Parathyroid adenoma (tissue), 2 donors: ENCODE data around the gene LRRC32.

ENCODE experiments used
- H2AFZ ChIP-seq: fragments of 300-600 bp; sonication (generic); one replicate; pipeline ENCODE4 v1.7.0; 2017; ENCODE audit warnings: antibody characterized with exemption, mild to moderate bottlenecking
- H3K27ac ChIP-seq: fragments of 300-600 bp; sonication (generic); one replicate; pipeline ENCODE4 v1.7.0; 2017
- H3K27me3 ChIP-seq: fragments of 300-600 bp; sonication (generic); one replicate; pipeline ENCODE4 v1.7.0; 2017; ENCODE audit warnings: low read length; ENCODE audit not compliant: control insufficient read depth, insufficient read depth
- H3K36me3 ChIP-seq: fragments of 300-600 bp; sonication (generic); one replicate; pipeline ENCODE4 v1.7.0; 2017; ENCODE audit warnings: low read length; ENCODE audit not compliant: control insufficient read depth, insufficient read depth
- H3K4me1 ChIP-seq: fragments of 300-600 bp; sonication (generic); one replicate; pipeline ENCODE4 v1.7.0; 2017; ENCODE audit warnings: control low read depth
- H3K4me2 ChIP-seq: fragments of 300-600 bp; sonication (generic); one replicate; pipeline ENCODE4 v1.7.0; 2017; ENCODE audit warnings: low read length
- H3K4me3 ChIP-seq: fragments of 300-600 bp; sonication (generic); one replicate; pipeline ENCODE4 v1.7.0; 2017; ENCODE audit warnings: low read depth, low read length
- H3K79me2 ChIP-seq: fragments of 300-600 bp; sonication (generic); one replicate; pipeline ENCODE4 v1.7.0; 2017; ENCODE audit warnings: control low read depth
- H3K9ac ChIP-seq: fragments of 300-600 bp; sonication (generic); one replicate; pipeline ENCODE4 v1.7.0; 2017; ENCODE audit warnings: mild to moderate bottlenecking
- H3K9me3 ChIP-seq: fragments of 300-600 bp; sonication (generic); one replicate; pipeline ENCODE4 v1.7.0; 2017; ENCODE audit warnings: low read length; ENCODE audit not compliant: control insufficient read depth
- CTCF ChIP-seq: fragments of 300-600 bp; sonication (generic); IDR thresholded peaks from one replicate; pipeline ENCODE4 v1.7.0; 2017; ENCODE audit warnings: antibody characterized with exemption, mild to moderate bottlenecking
- donor health status: primary hyperparathyroidism.

Gene LRRC32

GRCh38 chr11:76625472-76626186, 44.9 kb downstream of the LRRC32 start:
- Histone ChIP-seq H3K27me3 (no peaks in the 10 kb centered on the region), H3K4me1 (no peaks in the 10 kb centered on the region)
- TF ChIP-seq CTCF, result no peak

GRCh38 chr11:76624500-76625379, 45.8 kb downstream of the LRRC32 start:
- H3K4me1 ChIP-seq, result no peaks in the 10 kb centered on the region
- H3K27me3 ChIP-seq, result no peaks in the 10 kb centered on the region
- H3K36me3 ChIP-seq, result no peaks in the 10 kb centered on the region
- no peaks in the 10 kb centered on the region for H3K79me2 ChIP-seq
- no peak for TF ChIP-seq CTCF
- H3K9me3 ChIP-seq, result no peaks in the 10 kb centered on the region
- no peak overlapping the region for H3K4me3 ChIP-seq
- no peak overlapping the region for H3K9ac ChIP-seq
- H2AFZ ChIP-seq, result no peak overlapping the region
- no peak overlapping the region for H3K4me2 ChIP-seq
- H3K27ac ChIP-seq, result no peak overlapping the region

More at GRCh38 chr11:76625472-76626186, 44.9 kb downstream of the LRRC32 start:
- no peak overlapping the region for H3K4me2 ChIP-seq
- H3K9me3 ChIP-seq, result no peaks in the 10 kb centered on the region
- H3K4me3 ChIP-seq, result no peak overlapping the region
- H3K27ac ChIP-seq, result no peak overlapping the region
- H3K36me3 ChIP-seq, result no peaks in the 10 kb centered on the region
- H3K9ac ChIP-seq, result no peak overlapping the region
- H2AFZ ChIP-seq, result no peak overlapping the region
- no peaks in the 10 kb centered on the region for H3K79me2 ChIP-seq

GRCh38 chr11:76623884-76624419, 46.6 kb downstream of the LRRC32 start:
- H3K36me3 ChIP-seq, result no peaks in the 10 kb centered on the region
- H3K27me3 ChIP-seq, result no peaks in the 10 kb centered on the region
- no peak overlapping the region for H3K4me3 ChIP-seq
- no peak for TF ChIP-seq CTCF
- H3K9ac ChIP-seq, result no peak overlapping the region
- no peak overlapping the region for H3K4me2 ChIP-seq
- H3K4me1 ChIP-seq, result no peaks in the 10 kb centered on the region
- no peak overlapping the region for H2AFZ ChIP-seq
- H3K27ac ChIP-seq, result no peak overlapping the region
- no peaks in the 10 kb centered on the region for H3K79me2 ChIP-seq
- H3K9me3 ChIP-seq, result no peaks in the 10 kb centered on the region

GRCh38 chr11:76623171-76623883, 47.2 kb downstream of the LRRC32 start:
- no peaks in the 10 kb centered on the region for H3K36me3 ChIP-seq
- H3K9ac ChIP-seq, result no peak overlapping the region
- no peak overlapping the region for H2AFZ ChIP-seq
- no peak for TF ChIP-seq CTCF
- no peak overlapping the region for H3K4me2 ChIP-seq
- no peaks in the 10 kb centered on the region for H3K79me2 ChIP-seq
- no peaks in the 10 kb centered on the region for H3K27me3 ChIP-seq
- H3K27ac ChIP-seq, result no peak overlapping the region
- H3K9me3 ChIP-seq, result no peaks in the 10 kb centered on the region
- no peak overlapping the region for H3K4me3 ChIP-seq
- H3K4me1 ChIP-seq, result no peaks in the 10 kb centered on the region
